GM18870 (cell line): ENCODE data around the gene TINCR.

Experiments used
- ATAC-seq: cut with Tn5 transposase; IDR thresholded peaks from one replicate; pipeline ENCODE4 v1.9.1; 2021; ENCODE audit warnings: moderate library complexity; ENCODE audit not compliant: unreplicated experiment

Gene TINCR

GRCh38 chr19:5590151-5590864 lies 22.6 kb upstream of the TINCR start:
- ATAC-seq = no peak

- no peak for ATAC-seq
Measured at GRCh38 chr19:5588906-5589676, 21.3 kb upstream of the TINCR start.

- ATAC-seq = no peak
Measured at GRCh38 chr19:5588441-5588840, 20.7 kb upstream of the TINCR start.

- no peak for ATAC-seq
Measured at GRCh38 chr19:5587661-5588060, 19.9 kb upstream of the TINCR start.

GRCh38 chr19:5587071-5587455 lies 19.3 kb upstream of the TINCR start:
- no peak for ATAC-seq

GRCh38 chr19:5586300-5587070 lies 18.7 kb upstream of the TINCR start:
- ATAC-seq = no peak

- ATAC-seq = no peak
Measured at GRCh38 chr19:5585461-5586299, 17.9 kb upstream of the TINCR start.

- ATAC-seq = no peak
Measured at GRCh38 chr19:5580161-5580571, 12.4 kb upstream of the TINCR start.

GRCh38 chr19:5579697-5580096 lies 11.9 kb upstream of the TINCR start:
- no peak for ATAC-seq

- no peak for ATAC-seq
Measured at GRCh38 chr19:5579286-5579685, 11.5 kb upstream of the TINCR start.

GRCh38 chr19:5578097-5578846 lies 10.5 kb upstream of the TINCR start:
- ATAC-seq = no peak

- ATAC-seq = no peak
Measured at GRCh38 chr19:5575590-5575989, 7.8 kb upstream of the TINCR start.

GRCh38 chr19:5572556-5573286 lies 5.0 kb upstream of the TINCR start:
- no peak for ATAC-seq

- no peak for ATAC-seq
Measured at GRCh38 chr19:5571777-5572176, 4.0 kb upstream of the TINCR start.

- ATAC-seq = no peak
Measured at GRCh38 chr19:5567970-5568407, 236 bp upstream of the TINCR start.

- ATAC-seq = no peak
Measured at GRCh38 chr19:5564930-5565329, 2.8 kb downstream of the TINCR start.

GRCh38 chr19:5563935-5564612 lies 3.7 kb downstream of the TINCR start:
- no peak for ATAC-seq

- ATAC-seq = no peak
Measured at GRCh38 chr19:5563008-5563431, 4.7 kb downstream of the TINCR start.

- ATAC-seq = no peak
Measured at GRCh38 chr19:5562280-5562679, 5.5 kb downstream of the TINCR start.
